K562 (cell line): ENCODE measurements around the gene POLK. TPM values are rescaled to one million over a fixed set of nuclear protein-coding genes. Genes with fewer than 3 reads are reported as not detected.

ENCODE experiments used
- BRD4 ChIP-seq: fragments of 200-600 bp; sonication (generic); IDR thresholded peaks from 2 replicates; pipeline ENCODE4 v1.6.1; 2017; ENCODE audit warnings: inconsistent platforms
- CREM ChIP-seq: IDR thresholded peaks from 2 replicates; pipeline ENCODE4 v1.6.1; 2014; ENCODE audit warnings: antibody characterized with exemption, low read depth
- CXXC5 ChIP-seq: fragments of 250-450 bp; sonication (Bioruptor Pico); IDR thresholded peaks from 2 replicates; pipeline ENCODE4 v1.8.0; 2022; ENCODE audit warnings: inconsistent platforms, mild to moderate bottlenecking, moderate library complexity
- E2F1 ChIP-seq: sonication (generic); formaldehyde crosslinking; IDR thresholded peaks from 2 replicates; pipeline ENCODE4 v1.8.1; 2023; ENCODE audit warnings: mild to moderate bottlenecking, missing genetic modification reagents, moderate library complexity
- EWSR1 ChIP-seq: fragments of 450-650 bp; IDR thresholded peaks from 2 replicates; pipeline ENCODE4 v1.6.1; 2018; ENCODE audit warnings: borderline replicate concordance, mild to moderate bottlenecking, low read depth, moderate library complexity; ENCODE audit not compliant: partially characterized antibody
- HDAC8 ChIP-seq: fragments of 450-650 bp; IDR thresholded peaks from 2 replicates; pipeline ENCODE4 v1.6.1; 2016; ENCODE audit warnings: mild to moderate bottlenecking, missing genetic modification characterization, moderate library complexity, missing compliant biosample characterization
- HMG20A ChIP-seq: fragments of 450-650 bp; formaldehyde crosslinking; conservative IDR thresholded peaks from 2 replicates; pipeline ENCODE4 v1.4.0; 2020; ENCODE audit warnings: mild to moderate bottlenecking, mixed read lengths
- KDM2B ChIP-seq: fragments of 250-450 bp; sonication (Bioruptor Pico); IDR thresholded peaks from 2 replicates; pipeline ENCODE4 v1.8.0; 2021; ENCODE audit warnings: mild to moderate bottlenecking, moderate library complexity
- MTA2 ChIP-seq: fragments of 450-650 bp; IDR thresholded peaks from 2 replicates; pipeline ENCODE4 v1.6.1; 2016; ENCODE audit warnings: low read depth
- MYNN ChIP-seq, 2 experiments: sonication (generic); formaldehyde crosslinking in 1 of 2; IDR thresholded peaks; 2 replicates each; pipeline versions ENCODE4 v1.5.0 to v1.6.1; 2016 to 2020; ENCODE audit warnings: antibody characterized with exemption in 1 of 2, missing genetic modification reagents in 1 of 2
- NFYB ChIP-seq: IDR thresholded peaks from 2 replicates; pipeline ENCODE4 v1.6.1; 2011; ENCODE audit warnings: mild to moderate bottlenecking, moderate library complexity; ENCODE audit not compliant: insufficient read length; ENCODE audit errors: extremely low read depth
- PPARD ChIP-seq: fragments of 250-450 bp; sonication (Bioruptor Pico); IDR thresholded peaks from 2 replicates; pipeline ENCODE4 v1.8.0; 2022; ENCODE audit warnings: inconsistent platforms, mild to moderate bottlenecking, moderate library complexity
- SAFB2 ChIP-seq: fragments of 200-400 bp; formaldehyde crosslinking; IDR thresholded peaks from 2 replicates; pipeline ENCODE4 v1.6.1; 2018; ENCODE audit warnings: borderline replicate concordance, low read length, low read depth, moderate library complexity; ENCODE audit not compliant: severe bottlenecking
- SMAD4 ChIP-seq: fragments of 250-450 bp; sonication (Bioruptor Pico); conservative IDR thresholded peaks from 2 replicates; pipeline ENCODE4 v1.8.0; 2021; ENCODE audit warnings: inconsistent platforms, mild to moderate bottlenecking, moderate library complexity
- ZC3H11A ChIP-seq: IDR thresholded peaks from 2 replicates; pipeline ENCODE4 v1.6.1; 2012; ENCODE audit warnings: low read depth, low read length, improper control_type of control experiment
- ZC3H8 ChIP-seq: fragments of 450-650 bp; IDR thresholded peaks from 2 replicates; pipeline ENCODE4 v1.6.1; 2017
- ZNF124 ChIP-seq: sonication (generic); formaldehyde crosslinking; IDR thresholded peaks from 2 replicates; pipeline ENCODE4 v1.8.1; 2022; ENCODE audit warnings: missing genetic modification reagents
- ZNF217 ChIP-seq: sonication (generic); formaldehyde crosslinking; IDR thresholded peaks from 2 replicates; pipeline ENCODE4 v1.8.0; 2022; ENCODE audit warnings: mild to moderate bottlenecking, missing genetic modification reagents
- ZNF318 ChIP-seq, 2 experiments: fragments of 450-650 bp; IDR thresholded peaks; 2 replicates each; pipeline ENCODE4 v1.6.1; 2016; ENCODE audit warnings: mild to moderate bottlenecking in 2 of 2, borderline replicate concordance in 1 of 2, low read depth in 1 of 2, moderate library complexity in 1 of 2
- ZNF830 ChIP-seq: fragments of 250-450 bp; sonication (Bioruptor Pico); IDR thresholded peaks from 2 replicates; pipeline ENCODE4 v1.5.0; 2021; ENCODE audit warnings: mild to moderate bottlenecking
- polyA plus RNA-seq, 8 experiments: library from polyadenylated mRNA; depleted of rRNA in 4 of 8; stranded (reverse) in 5 of 8; unstranded in 3 of 8; fragments of >200 nt; fragmentation: Nextera tagmentation in 2 of 8; fragmentation: Illumina TruSeq in 1 of 8; extraction: Ambion mirVana in 2 of 8; extraction: Trizol in 1 of 8; gene quantifications; 2 replicates each; pipeline versions ENCODE4 v1.2.1 to v1.2.3, GENCODE V29; 2011 to 2014; ENCODE audit warnings: inconsistent platforms in 1 of 8, missing spikeins in 1 of 8
- total RNA-seq, 7 experiments: library from RNA; depleted of rRNA in 6 of 7; stranded (reverse); fragments of >200 nt in 6 of 7; fragmentation: Illumina TruSeq in 2 of 7; extraction: Trizol in 2 of 7; gene quantifications; 2 replicates each; pipeline versions ENCODE4 v1.2.1 to v1.2.3, GENCODE V29; 2011 to 2021; ENCODE audit warnings: low replicate concordance in 1 of 7

POLK gene
- total and polyA plus RNA-seq, 9 of the 15 experiments (the other 6 are each of a cell fraction or from before 2014, with no cell fraction given), result 6.1 to 31.6 (median 16.5) TPM

GRCh38 chr5:75511435-75512382, at the start of gene POLK, which contains the start of gene CERT1 (continued):
- TF ChIP-seq ZNF318 (IDR thresholded peaks at IDR 0.05; ENCODE audit: borderline replicate concordance in 1 of 2, low read depth in 1 of 2) (no peak), ZNF124 (no peak), MTA2 (no peak), SAFB2 (no peak), HMG20A (CRISPR knock-in tag) (no peak), SMAD4 (CRISPR knock-in tag) (peak; percentile 35; the same call in 1 of the 2 replicates), KDM2B (CRISPR knock-in tag) (no peak), HDAC8 (tag) (no peak), ZC3H8 (no peak), EWSR1 (no peak), ZNF830 (CRISPR knock-in tag) (no peak), ZNF217 (CRISPR knock-in tag) (no peak), PPARD (CRISPR knock-in tag) (no peak), CREM (peak; percentile 86), BRD4 (no peak), E2F1 (CRISPR knock-in tag) (no peak), MYNN (IDR thresholded peaks at IDR 0.05) (no peak), MYNN (CRISPR knock-in tag; IDR thresholded peaks at IDR 0.05) (no peak), ZC3H11A (no peak), CXXC5 (CRISPR knock-in tag) (peak; percentile 71), NFYB (no peak)
